MM.1S (cell line): ENCODE results near the gene NRTN.

ENCODE experiments used
- EZH2 ChIP-seq: fragments of 300-600 bp; sonication (generic); optimal IDR thresholded peaks from 2 replicates; pipeline ENCODE3; 2017; ENCODE audit warnings: low read depth, mild to moderate bottlenecking, antibody characterized with exemption, low read length, mixed read lengths
- EZH2phosphoT487 ChIP-seq: fragments of 300-600 bp; sonication (generic); IDR thresholded peaks from 2 replicates; pipeline ENCODE4 v1.6.1; 2018; ENCODE audit warnings: antibody characterized with exemption, low read length
- TF ChIP-seq, protein P1 (sequence below): fragments of 300-600 bp; sonication (generic); IDR thresholded peaks from 2 replicates; pipeline ENCODE4 v1.5.1; 2016; ENCODE audit warnings: antibody characterized with exemption, low read length, mixed read lengths

- TF ChIP-seq, protein P1, sequence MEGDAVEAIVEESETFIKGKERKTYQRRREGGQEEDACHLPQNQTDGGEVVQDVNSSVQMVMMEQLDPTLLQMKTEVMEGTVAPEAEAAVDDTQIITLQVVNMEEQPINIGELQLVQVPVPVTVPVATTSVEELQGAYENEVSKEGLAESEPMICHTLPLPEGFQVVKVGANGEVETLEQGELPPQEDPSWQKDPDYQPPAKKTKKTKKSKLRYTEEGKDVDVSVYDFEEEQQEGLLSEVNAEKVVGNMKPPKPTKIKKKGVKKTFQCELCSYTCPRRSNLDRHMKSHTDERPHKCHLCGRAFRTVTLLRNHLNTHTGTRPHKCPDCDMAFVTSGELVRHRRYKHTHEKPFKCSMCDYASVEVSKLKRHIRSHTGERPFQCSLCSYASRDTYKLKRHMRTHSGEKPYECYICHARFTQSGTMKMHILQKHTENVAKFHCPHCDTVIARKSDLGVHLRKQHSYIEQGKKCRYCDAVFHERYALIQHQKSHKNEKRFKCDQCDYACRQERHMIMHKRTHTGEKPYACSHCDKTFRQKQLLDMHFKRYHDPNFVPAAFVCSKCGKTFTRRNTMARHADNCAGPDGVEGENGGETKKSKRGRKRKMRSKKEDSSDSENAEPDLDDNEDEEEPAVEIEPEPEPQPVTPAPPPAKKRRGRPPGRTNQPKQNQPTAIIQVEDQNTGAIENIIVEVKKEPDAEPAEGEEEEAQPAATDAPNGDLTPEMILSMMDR = no peak
- TF ChIP-seq EZH2phosphoT487 (no peak), EZH2 (no peak)
Observed at GRCh38 chr19:5825178-5825577, 20.3 kb downstream of the NRTN start.
